ENCODE data around the gene DUSP2.
"Not testable (repeated sequence)": the region's sequence is repeated elsewhere in the genome, so short reads cannot be mapped to it uniquely, and the experiment has no call there.

The DUSP2 gene

GRCh38 chr2:96161898-96162297 lies 16.7 kb upstream of the DUSP2 start:
- no peak for DNase-seq

DNA sequence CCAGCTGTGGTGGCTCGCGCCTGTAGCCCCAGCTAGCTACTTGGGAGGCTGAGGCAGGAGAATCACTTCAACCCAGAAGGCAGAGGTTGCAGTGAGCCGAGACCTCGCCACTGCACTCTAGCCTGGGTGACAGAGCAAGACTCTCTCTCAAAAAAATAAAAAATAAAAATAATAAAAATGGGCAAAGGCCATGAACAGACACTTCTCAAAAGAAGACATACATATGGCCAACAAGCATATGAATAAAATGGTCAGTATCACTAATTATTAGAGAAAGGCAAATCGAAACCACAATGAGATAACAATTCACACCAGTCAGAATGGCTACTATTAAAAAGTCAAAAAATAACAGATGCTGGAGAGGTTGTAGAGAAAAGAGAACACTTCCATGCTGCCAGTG lies 15.1 kb upstream of the DUSP2 start:
- not testable (repeated sequence) for DNase-seq

DNA sequence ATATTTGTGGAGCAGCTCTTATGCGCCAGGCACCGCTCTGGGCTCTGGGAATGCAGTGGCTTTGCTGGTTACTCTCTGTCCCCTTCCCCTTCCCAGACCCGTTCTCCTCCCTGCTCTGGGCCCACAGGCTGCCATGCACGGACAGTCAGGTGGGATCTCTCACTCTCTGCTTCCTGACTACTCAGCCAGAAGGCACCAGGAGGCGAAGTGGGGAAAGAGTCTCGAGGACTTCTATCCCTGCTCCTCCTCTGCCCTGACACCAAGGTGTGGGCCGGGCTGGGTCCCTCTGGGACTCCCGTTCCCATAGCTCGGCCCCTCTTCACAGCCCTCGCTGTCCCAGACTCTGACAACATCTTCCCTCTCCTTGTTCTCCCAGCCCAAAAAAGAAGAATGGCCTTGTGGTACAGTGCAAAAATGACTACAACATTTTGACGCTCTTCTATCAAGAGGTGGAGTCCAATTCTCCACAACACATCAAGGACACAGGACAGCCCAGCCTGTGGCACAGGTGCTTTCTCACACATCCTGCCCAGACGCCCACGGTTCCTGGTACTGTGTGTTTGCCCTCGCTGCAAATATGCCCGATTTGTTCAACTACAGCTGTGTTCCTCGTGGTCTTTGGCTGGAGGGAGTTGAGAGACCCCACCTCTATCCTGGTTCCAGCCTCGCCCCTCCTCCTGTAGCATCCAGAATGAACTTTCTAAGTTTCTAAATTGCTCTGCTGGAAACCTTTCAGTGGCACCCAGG lies 14.0 kb upstream of the DUSP2 start:
- no peak for DNase-seq

- no peak for DNase-seq
These were observed 13.3 kb upstream of the DUSP2 start for GRCh38 chr2:96158554-96158940.

- DNase-seq: peak; percentile 81
These were observed 12.7 kb upstream of the DUSP2 start for GRCh38 chr2:96157649-96158553.

DNA sequence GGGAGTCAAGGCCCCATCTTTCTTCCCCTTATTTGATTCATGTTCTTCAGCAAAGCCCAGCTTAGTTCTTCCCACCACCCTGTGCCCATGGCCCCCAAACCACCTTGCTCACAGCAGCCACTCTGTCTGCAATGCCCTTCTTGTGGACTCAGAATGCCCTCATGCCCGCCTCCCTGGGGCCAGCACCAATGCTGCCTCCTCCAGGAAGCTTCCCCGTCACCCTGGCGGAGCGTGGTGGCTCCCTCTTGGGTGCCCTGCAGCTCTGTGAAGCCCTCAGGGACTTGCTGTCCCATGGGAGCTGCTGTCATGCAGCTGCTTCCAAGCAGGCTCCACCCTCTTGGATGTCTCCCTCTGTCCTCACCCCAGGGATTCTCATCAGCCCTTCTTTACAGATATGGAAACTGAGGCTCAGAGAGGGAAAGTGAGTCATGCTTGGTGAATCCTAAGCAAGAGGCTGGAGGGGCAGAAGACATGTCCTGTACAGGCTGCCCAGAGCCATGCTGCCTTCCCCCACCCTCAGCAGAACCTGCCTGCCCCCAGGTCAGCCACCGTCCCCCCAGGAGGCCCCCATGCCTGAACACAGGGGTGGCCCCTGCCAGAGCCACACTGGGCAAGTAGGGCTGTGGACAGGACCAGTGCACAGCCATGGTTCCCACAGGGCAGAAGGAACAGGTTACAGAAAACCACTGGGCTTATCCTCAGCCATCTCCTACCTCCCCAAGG lies 11.8 kb upstream of the DUSP2 start:
- no peak for DNase-seq

- no peak for DNase-seq
These were observed 11.0 kb upstream of the DUSP2 start for GRCh38 chr2:96156011-96156820.

- DNase-seq: no peak
These were observed 9.5 kb upstream of the DUSP2 start for GRCh38 chr2:96154506-96155380.

DNA sequence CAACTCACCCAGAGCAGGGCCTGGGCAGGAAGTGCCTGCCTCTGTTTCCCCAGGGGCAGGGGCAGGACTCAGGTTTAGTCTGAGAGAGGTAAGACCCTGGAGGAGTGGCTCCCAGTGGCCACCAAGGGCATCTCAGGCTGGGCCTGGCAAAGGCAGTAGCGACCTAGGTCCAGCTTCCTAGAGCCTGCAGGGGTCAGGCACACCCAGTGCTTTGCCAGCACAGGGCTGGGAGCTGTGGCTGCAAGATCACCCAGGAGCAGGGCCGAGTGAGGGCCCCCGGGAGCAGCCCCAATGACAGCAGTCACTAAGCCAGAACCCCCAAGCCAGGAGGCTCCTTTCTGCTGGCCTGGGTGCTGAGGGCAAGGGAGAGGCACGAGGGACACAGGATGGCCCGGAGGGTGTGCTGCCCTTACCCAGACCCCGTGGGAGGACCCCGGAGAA lies 8.8 kb upstream of the DUSP2 start:
- no peak for DNase-seq

GRCh38 chr2:96153291-96153713 lies 8.1 kb upstream of the DUSP2 start:
- no peak for DNase-seq

- DNase-seq: no peak
These were observed 7.3 kb upstream of the DUSP2 start for GRCh38 chr2:96152304-96153161.

GRCh38 chr2:96151595-96152303 lies 6.5 kb upstream of the DUSP2 start:
- no peak for DNase-seq

DNA sequence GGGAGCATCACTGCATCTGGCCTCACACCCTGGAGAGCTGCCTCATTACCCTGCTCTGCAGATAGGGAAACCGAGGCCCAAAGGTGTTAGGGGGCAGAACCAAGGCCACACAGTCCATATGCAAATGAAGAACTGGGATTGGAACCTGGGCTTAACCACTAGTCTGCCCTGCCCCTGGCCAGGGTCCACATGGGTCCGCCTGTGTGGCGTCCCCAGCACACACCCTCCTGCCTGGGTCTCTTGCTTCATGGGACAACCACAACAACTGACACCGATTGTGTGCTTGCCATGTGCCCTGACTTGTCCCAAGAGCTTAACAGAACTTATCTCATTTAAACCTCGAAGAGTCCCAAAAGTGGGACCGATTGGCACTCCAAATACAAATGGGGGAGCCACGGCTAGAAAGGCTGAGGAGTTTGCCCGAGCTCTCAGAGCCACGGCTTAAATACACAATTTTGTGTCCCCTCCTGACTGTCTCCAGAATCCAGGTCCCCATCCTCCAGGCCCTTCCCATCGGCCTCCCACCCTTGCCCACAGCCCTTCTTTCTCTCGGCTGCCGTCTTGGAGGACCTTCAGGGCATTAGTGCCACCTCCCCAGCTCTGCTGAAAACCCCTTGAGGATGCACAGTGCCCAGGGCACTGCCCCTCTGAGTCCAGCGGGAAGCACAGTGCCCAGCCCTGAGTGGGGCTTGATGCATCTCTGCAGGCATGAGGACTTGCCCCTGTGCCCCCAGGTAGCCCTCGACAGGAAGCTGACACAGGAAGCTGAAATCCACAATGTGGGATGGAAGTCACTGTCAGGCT lies 5.8 kb upstream of the DUSP2 start:
- DNase-seq: no peak

GRCh38 chr2:96150007-96150640 lies 4.9 kb upstream of the DUSP2 start:
- no peak for DNase-seq

GRCh38 chr2:96148410-96149217 lies 3.4 kb upstream of the DUSP2 start:
- DNase-seq: peak; percentile 95

DNA sequence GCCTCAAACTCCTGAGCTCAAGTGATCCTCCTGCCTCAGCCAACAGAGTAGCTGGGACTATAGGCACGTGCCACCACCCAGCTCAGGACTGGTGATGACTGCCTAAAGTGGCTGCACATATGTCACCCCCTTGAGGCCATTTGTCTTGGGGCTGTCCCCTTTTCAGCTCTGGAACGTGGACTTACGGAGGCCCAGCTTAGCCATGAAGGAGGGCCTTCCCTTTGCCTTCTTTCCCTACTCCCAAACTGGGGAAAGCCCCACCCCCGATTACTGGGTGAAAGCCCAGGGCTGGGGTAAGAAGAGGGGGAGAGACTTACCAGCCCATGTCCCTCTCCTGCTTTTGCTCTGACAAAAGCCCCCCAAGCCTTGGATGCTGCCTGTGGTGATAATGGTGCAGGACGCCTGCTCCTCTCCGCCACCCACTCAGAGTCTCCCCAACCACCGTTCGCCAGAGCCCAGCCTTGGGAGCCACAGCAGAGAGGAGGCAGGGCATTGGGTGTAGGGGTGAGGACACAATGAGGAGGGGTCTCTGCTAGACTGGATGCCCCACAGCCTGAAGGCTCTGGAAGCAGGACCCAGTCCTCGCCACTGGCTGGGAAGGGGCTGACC lies 2.5 kb upstream of the DUSP2 start:
- DNase-seq: no peak

All from activated CD4-positive, alpha-beta T cell treated with anti-CD3 and anti-CD28 coated beads for 1 hour (primary cell).